H1 (cell line): ENCODE data around the gene DPH1. TPM values are rescaled to one million over a fixed set of nuclear protein-coding genes. Genes with fewer than 3 reads are reported as not detected.

Experiments used
- CTCF ChIA-PET: fragments of 300-600 bp; sonication (Branson Sonifier 250); formaldehyde crosslinking; loops from one replicate; lab custom pipeline; 2021; ENCODE audit not compliant: partially characterized antibody; lab: Charles Lee
- POLR2A ChIA-PET: fragments of 300-600 bp; sonication (Branson Sonifier 250); formaldehyde crosslinking; loops from one replicate; lab custom pipeline; 2021; ENCODE audit warnings: inconsistent platforms; ENCODE audit not compliant: partially characterized antibody; lab: Charles Lee
- DNase-seq, 2 experiments: peaks; one replicate each; pipeline versions ENCODE4 v3.0.0 to v3.0.0-alpha.2; 2010 to 2022; ENCODE audit warnings: low spot score in 2 of 2, low read depth in 1 of 2, mixed read lengths in 1 of 2
- FAIRE-seq: peaks from 2 replicates; lab custom pipeline; 2011; peaks lifted over from hg19 to GRCh38; lab: Jason Lieb, UNC
- H2AFZ ChIP-seq: 2 replicates; pipeline ENCODE4 v1.8.1; 2012; ENCODE audit warnings: low read length, inconsistent platforms
- H2AK5ac ChIP-seq: 2 replicates; pipeline ENCODE4 v1.6.1; 2013; ENCODE audit warnings: low read depth, low read length
- H2BK120ac ChIP-seq: replicated peaks from 2 replicates; pipeline ENCODE3; 2013; ENCODE audit warnings: low read depth, low read length, inconsistent platforms
- H2BK12ac ChIP-seq: 2 replicates; pipeline ENCODE4 v1.6.1; 2013; ENCODE audit warnings: low read depth, low read length
- H2BK15ac ChIP-seq: 2 replicates; pipeline ENCODE4 v1.6.1; 2013; ENCODE audit warnings: low read length
- H2BK20ac ChIP-seq: 2 replicates; pipeline ENCODE4 v1.6.1; 2013; ENCODE audit warnings: low read length
- H2BK5ac ChIP-seq: 2 replicates; pipeline ENCODE4 v1.6.1; 2013; ENCODE audit warnings: low read depth, low read length
- H3K14ac ChIP-seq: 2 replicates; pipeline ENCODE4 v1.6.1; 2013; ENCODE audit warnings: inconsistent platforms; ENCODE audit not compliant: insufficient read length
- H3K18ac ChIP-seq: 2 replicates; pipeline ENCODE4 v1.6.1; 2013; ENCODE audit warnings: low read length; ENCODE audit errors: extremely low read depth
- H3K23ac ChIP-seq: 2 replicates; pipeline ENCODE4 v1.6.1; 2013; ENCODE audit warnings: inconsistent platforms; ENCODE audit not compliant: insufficient read length
- H3K23me2 ChIP-seq: 2 replicates; pipeline ENCODE4 v1.6.1; 2013; ENCODE audit warnings: low read depth, low read length
- H3K27ac ChIP-seq: 2 replicates; pipeline ENCODE4 v1.6.1; 2011; ENCODE audit warnings: low read depth, low read length, inconsistent platforms
- H3K27me3 ChIP-seq, 4 experiments: replicated peaks in 1 of 4; 1 replicate in 1 of 4; 2 replicates in 3 of 4; pipeline versions ENCODE4 v1.6.1 to v1.8.1; 2011 to 2013; ENCODE audit warnings: low read length in 3 of 4, mild to moderate bottlenecking in 3 of 4, inconsistent platforms in 2 of 4, mixed read lengths in 2 of 4, moderate library complexity in 1 of 4; ENCODE audit not compliant: control insufficient read depth in 3 of 4, insufficient read depth in 3 of 4; ENCODE audit errors: extremely low read depth in 1 of 4
- H3K36me3 ChIP-seq, 4 experiments: 2 replicates each; pipeline versions ENCODE4 v1.6.1 to v1.8.1; 2011 to 2013; ENCODE audit warnings: mild to moderate bottlenecking in 4 of 4, low read length in 3 of 4, moderate library complexity in 2 of 4, control low read depth in 1 of 4, inconsistent platforms in 1 of 4; ENCODE audit not compliant: insufficient read depth in 4 of 4, control insufficient read depth in 2 of 4
- H3K4ac ChIP-seq: replicated peaks from 2 replicates; pipeline ENCODE3; 2013; ENCODE audit warnings: low read length, low read depth, mixed read lengths, inconsistent platforms; ENCODE audit not compliant: insufficient read length
- H3K4me1 ChIP-seq, 4 experiments: replicated peaks in 1 of 4; 1 replicate in 1 of 4; 2 replicates in 3 of 4; pipeline versions ENCODE4 v1.6.1 to v1.8.1; 2011 to 2013; ENCODE audit warnings: low read length in 3 of 4, inconsistent platforms in 2 of 4, mixed read lengths in 1 of 4; ENCODE audit not compliant: insufficient read depth in 4 of 4, control insufficient read depth in 3 of 4
- H3K4me2 ChIP-seq, 2 experiments: 2 replicates each; pipeline versions ENCODE4 v1.6.1 to v1.8.1; 2011 to 2013; ENCODE audit warnings: low read depth in 2 of 2, low read length in 2 of 2, control low read depth in 1 of 2, inconsistent platforms in 1 of 2, mild to moderate bottlenecking in 1 of 2; ENCODE audit not compliant: insufficient read depth in 1 of 2
- H3K4me3 ChIP-seq, 4 experiments: fragments of 200-600, 300-600 bp in 1 of 4; sonication (generic), shearing (Covaris generic), sonication (Bioruptor Twin) in 1 of 4; 2 replicates each; pipeline versions ENCODE4 v1.5.1 to v1.8.1; 2011 to 2016; ENCODE audit warnings: low read length in 4 of 4, low read depth in 3 of 4, control low read depth in 2 of 4, inconsistent platforms in 2 of 4, mild to moderate bottlenecking in 2 of 4, mixed read lengths in 1 of 4, moderate library complexity in 1 of 4; ENCODE audit not compliant: insufficient read depth in 2 of 4; ENCODE audit errors: extremely low read depth in 1 of 4
- H3K56ac ChIP-seq: replicated peaks from 2 replicates; pipeline ENCODE3; 2013; ENCODE audit warnings: low read depth, mild to moderate bottlenecking, mixed read lengths, low read length, inconsistent platforms; ENCODE audit not compliant: insufficient read length
- H3K79me1 ChIP-seq: 2 replicates; pipeline ENCODE4 v1.6.1; 2013; ENCODE audit warnings: low read depth, low read length, control low read depth
- H3K79me2 ChIP-seq, 2 experiments: 2 replicates each; pipeline versions ENCODE4 v1.6.1 to v1.8.1; 2012 to 2013; ENCODE audit warnings: low read length in 2 of 2, mild to moderate bottlenecking in 2 of 2, inconsistent platforms in 1 of 2; ENCODE audit not compliant: insufficient read depth in 2 of 2, control insufficient read depth in 1 of 2
- H3K9ac ChIP-seq, 4 experiments: replicated peaks in 1 of 4; 1 replicate in 1 of 4; 2 replicates in 3 of 4; pipeline versions ENCODE4 v1.6.1 to v1.8.1; 2011 to 2013; ENCODE audit warnings: low read depth in 3 of 4, low read length in 3 of 4, control low read depth in 2 of 4, mild to moderate bottlenecking in 2 of 4, moderate library complexity in 2 of 4, inconsistent platforms in 1 of 4; ENCODE audit errors: extremely low read depth in 1 of 4
- H3K9me3 ChIP-seq, 2 experiments: 2 replicates each; pipeline versions ENCODE4 v1.6.1 to v1.8.1; 2012 to 2013; ENCODE audit warnings: mild to moderate bottlenecking in 2 of 2, moderate library complexity in 2 of 2, control low read depth in 1 of 2, inconsistent platforms in 1 of 2, low read depth in 1 of 2, low read length in 1 of 2, mixed read lengths in 1 of 2; ENCODE audit not compliant: insufficient read depth in 2 of 2
- H4K20me1 ChIP-seq, 2 experiments: replicated peaks in 1 of 2; 2 replicates each; pipeline versions ENCODE3 to v1.8.1; 2011 to 2013; ENCODE audit warnings: inconsistent platforms in 2 of 2, low read length in 2 of 2, mild to moderate bottlenecking in 1 of 2; ENCODE audit not compliant: insufficient read depth in 2 of 2, control insufficient read depth in 1 of 2
- H4K5ac ChIP-seq: 2 replicates; pipeline ENCODE4 v1.6.1; 2013; ENCODE audit warnings: low read length, low read depth, mixed read lengths, inconsistent platforms; ENCODE audit not compliant: insufficient read length
- H4K8ac ChIP-seq: 2 replicates; pipeline ENCODE4 v1.8.0; 2013; ENCODE audit warnings: mild to moderate bottlenecking, moderate library complexity, low read length, inconsistent platforms; ENCODE audit not compliant: insufficient read depth; ENCODE audit errors: extremely low read depth
- H4K91ac ChIP-seq: replicated peaks from 2 replicates; pipeline ENCODE3; 2013; ENCODE audit warnings: low read length, mixed read lengths, inconsistent platforms; ENCODE audit not compliant: insufficient read length
- BCL11A ChIP-seq, 2 experiments: IDR thresholded peaks; one replicate each; pipeline ENCODE4 v1.6.1; 2011; ENCODE audit warnings: low read depth in 2 of 2, low read length in 2 of 2, mild to moderate bottlenecking in 2 of 2
- CHD1 ChIP-seq: IDR thresholded peaks from 2 replicates; pipeline ENCODE4 v1.6.1; 2012; ENCODE audit warnings: low read depth, low read length, improper control_type of control experiment
- GABPA ChIP-seq: IDR thresholded peaks from 2 replicates; pipeline ENCODE4 v1.6.1; 2011; ENCODE audit warnings: mild to moderate bottlenecking, low read length, moderate library complexity, borderline replicate concordance; ENCODE audit not compliant: insufficient read depth
- GTF2F1 ChIP-seq: IDR thresholded peaks from 2 replicates; pipeline ENCODE4 v1.6.1; 2012; ENCODE audit warnings: low read depth, low read length, improper control_type of control experiment, borderline replicate concordance
- PHF8 ChIP-seq: fragments of 200-600 bp; sonication (generic); conservative IDR thresholded peaks from 2 replicates; pipeline ENCODE4 v1.7.1; 2012; ENCODE audit warnings: low read depth, mild to moderate bottlenecking, inconsistent platforms, low read length, moderate library complexity
- SAP30 ChIP-seq: fragments of 300-600 bp; sonication (generic); IDR thresholded peaks from 2 replicates; pipeline ENCODE4 v1.7.1; 2012; ENCODE audit warnings: low read length, moderate library complexity, mild to moderate bottlenecking, inconsistent platforms; ENCODE audit not compliant: insufficient read depth, insufficient replicate concordance
- SIRT6 ChIP-seq: IDR thresholded peaks from one replicate; pipeline ENCODE4 v1.7.1; 2012; ENCODE audit warnings: low read length, inconsistent platforms
- YY1 ChIP-seq: IDR thresholded peaks from 2 replicates; pipeline ENCODE4 v1.6.1; 2011; ENCODE audit warnings: low read depth, mild to moderate bottlenecking, low read length
- WGBS, 2 experiments: shearing (Covaris generic) in 1 of 2; methylation state at CpG; one replicate each; pipeline versions ENCODE4 v1.1.6 to v1.1.7; 2013 to 2015; ENCODE audit warnings: low lambda C conversion rate in 2 of 2, mixed read lengths in 2 of 2, inconsistent platforms in 1 of 2, low coverage in 1 of 2, missing lambda C conversion rate in 1 of 2; ENCODE audit not compliant: insufficient replicate concordance in 2 of 2, insufficient coverage in 1 of 2, insufficient read length in 1 of 2; ENCODE audit errors: extremely low coverage in 1 of 2, missing lambda C conversion rate in 1 of 2; 5-methylcytosine and 5-hydroxymethylcytosine counted together
- polyA plus RNA-seq, 7 experiments: library from polyadenylated mRNA; depleted of rRNA in 3 of 7; stranded (reverse) in 5 of 7; unstranded in 2 of 7; fragments of >200 nt in 5 of 7; fragments of 200-250 nt in 2 of 7; gene quantifications; 1 replicate in 5 of 7; 2 replicates in 1 of 7; 4 replicates in 1 of 7; pipeline versions ENCODE4 v1.2.1 to v1.2.3, GENCODE V29; 2011 to 2013; ENCODE audit warnings: missing spikeins in 2 of 7, mixed read lengths in 2 of 7
- total RNA-seq: library from RNA; stranded (reverse); fragmentation: NEBNext Ultra II Directional; extraction: Animal tissue kit (Norgen Biotek cat#: 25700); gene quantifications from 2 replicates; pipeline ENCODE4 v1.2.1, GENCODE V29; 2021

DPH1 gene
- total and polyA plus RNA-seq, 2 of the 8 experiments (the other 6 are each of a cell fraction or from before 2014, with no cell fraction given), result 24.9 to 30.0 TPM

DNA sequence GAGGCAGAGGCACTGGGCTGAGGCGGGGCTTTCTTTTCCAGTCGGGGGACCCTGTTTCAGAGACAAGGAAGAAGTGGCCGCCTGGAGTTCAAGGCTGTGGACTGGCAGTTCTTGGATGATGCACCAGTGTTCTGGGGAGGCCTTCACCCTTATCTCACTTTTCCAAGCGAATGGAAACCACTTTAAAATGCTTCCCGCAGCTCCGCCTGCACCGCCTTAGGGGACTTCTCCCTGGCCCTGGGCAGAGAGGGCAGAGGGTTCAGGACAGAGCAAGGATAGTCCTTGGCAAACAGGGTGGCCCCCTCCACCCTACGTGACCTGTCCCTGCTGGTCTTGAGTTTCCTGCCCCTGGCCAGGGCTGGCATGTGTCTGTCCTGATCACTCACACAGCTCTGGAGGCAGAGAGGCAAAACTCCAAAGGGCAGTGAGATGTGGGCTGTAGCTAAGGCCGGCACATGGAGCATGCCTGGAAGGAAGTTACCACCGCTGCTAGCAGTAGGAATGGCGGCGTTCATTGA is 25.5 kb upstream of the DPH1 start:
- H2BK5ac ChIP-seq, result no peak overlapping the region
- H3K79me2 ChIP-seq, result no peaks in the 10 kb centered on the region
- H4K8ac ChIP-seq, result no peak overlapping the region
- no peak overlapping the region for H3K4me3 ChIP-seq
- H3K36me3 ChIP-seq, result no peaks in the 10 kb centered on the region
- H3K4ac ChIP-seq, result no peak overlapping the region
- peaks cover 0 to 4% (median 3%) of the 10 kb centered on the region in 4 experiments; a peak in 3 of 7 replicates for H3K27me3 ChIP-seq
- no peak overlapping the region for H3K14ac ChIP-seq
- no peak overlapping the region for H3K18ac ChIP-seq
- H3K9me3 ChIP-seq, result no peaks in the 10 kb centered on the region
- no peaks in the 10 kb centered on the region for H4K20me1 ChIP-seq
- no peak overlapping the region for H2BK15ac ChIP-seq
- no peaks in the 10 kb centered on the region; the same call in 1 of the 2 replicates for H3K23me2 ChIP-seq
- H3K9ac ChIP-seq, result no peak overlapping the region
- H3K79me1 ChIP-seq, result no peaks in the 10 kb centered on the region
- CTCF ChIA-PET, result interaction anchor here (1.0 to 1.3 kb wide), 4 partner anchors 13 to 130 kb away, joined by 3 to 5 read pairs (median 3); no protein-coding TSS in a partner anchor
- POLR2A ChIA-PET, result no interaction called here
- H2AFZ ChIP-seq, result no peak overlapping the region
- no peak overlapping the region for H2AK5ac ChIP-seq
- FAIRE-seq (no peak), DNase-seq (no peak)
- 91% methylated on average over 12 of the region's 12 CpGs; no CpG with 5 or more reads in 1 of the 2 experiments for WGBS, 2 experiments
- H3K4me2 ChIP-seq, result no peak overlapping the region
- H2BK120ac ChIP-seq, result no peak overlapping the region
- H4K91ac ChIP-seq, result no peak overlapping the region
- no peak overlapping the region for H3K23ac ChIP-seq
- no peak overlapping the region for H3K27ac ChIP-seq
- H2BK12ac ChIP-seq, result no peak overlapping the region
- no peak overlapping the region for H2BK20ac ChIP-seq
- no peak overlapping the region for H3K56ac ChIP-seq
- no peak for TF ChIP-seq BCL11A (IDR thresholded peaks at IDR 0.05; ENCODE audit: low read depth in 2 of 2, low read length in 2 of 2)
- TF ChIP-seq GTF2F1, result no peak
- no peak for TF ChIP-seq SAP30
- TF ChIP-seq PHF8, result no peak
- TF ChIP-seq GABPA, result no peak
- TF ChIP-seq YY1, result no peak
- no peak for TF ChIP-seq CHD1
- TF ChIP-seq SIRT6, result no peak
- no peak overlapping the region for H4K5ac ChIP-seq
- peaks cover 0 to 12% (median 3%) of the 10 kb centered on the region in 4 experiments; a peak in 6 of 7 replicates for H3K4me1 ChIP-seq
